ENCODE results near the gene MLPH.

Gene MLPH

DNA sequence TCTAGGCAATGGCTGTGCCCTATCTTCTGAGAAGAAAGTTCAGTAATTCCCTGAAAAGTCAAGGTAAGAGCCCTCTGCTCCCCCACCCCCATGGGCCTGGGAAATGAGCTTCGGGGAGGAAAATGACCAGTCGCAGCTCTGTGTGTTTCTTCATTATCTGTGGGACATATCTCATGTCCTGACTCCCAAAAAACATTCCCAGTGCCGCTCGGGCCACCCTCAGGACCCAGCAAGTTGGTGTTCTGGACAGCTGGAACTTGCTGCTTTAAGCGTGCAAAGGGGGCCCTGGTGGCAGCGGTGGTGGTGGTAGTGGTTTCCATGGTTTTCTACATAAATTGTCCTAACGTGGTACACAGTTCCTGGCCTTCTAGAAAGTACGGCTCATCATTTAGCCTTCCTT lies 62.2 kb downstream of the MLPH start:
- DNase-seq, result no peak

- DNase-seq, result no peak
These were observed 62.8 kb downstream of the MLPH start for GRCh38 chr2:237549643-237550415.

GRCh38 chr2:237551071-237551574 lies 64.1 kb downstream of the MLPH start:
- DNase-seq, result no peak

DNA sequence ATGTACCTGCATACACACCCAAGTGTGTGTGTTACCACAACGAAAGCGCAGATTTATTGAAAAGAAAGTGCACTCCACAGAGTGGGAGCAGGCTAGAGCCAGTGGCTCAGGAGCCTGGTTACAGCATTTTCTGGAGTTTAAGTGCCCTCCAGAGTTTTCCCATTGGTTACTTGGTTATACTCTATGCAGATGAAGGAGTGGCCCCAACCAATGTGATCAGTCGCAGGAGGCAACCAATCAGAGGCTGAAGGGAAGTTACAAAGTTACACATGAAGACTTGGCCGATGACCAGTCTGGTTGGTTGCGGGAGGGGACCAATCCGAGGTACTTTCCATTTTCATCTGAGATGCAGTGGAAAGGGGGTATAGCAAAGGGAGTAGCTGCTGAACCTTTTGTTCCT lies 65.9 kb downstream of the MLPH start:
- no peak for DNase-seq

DNA sequence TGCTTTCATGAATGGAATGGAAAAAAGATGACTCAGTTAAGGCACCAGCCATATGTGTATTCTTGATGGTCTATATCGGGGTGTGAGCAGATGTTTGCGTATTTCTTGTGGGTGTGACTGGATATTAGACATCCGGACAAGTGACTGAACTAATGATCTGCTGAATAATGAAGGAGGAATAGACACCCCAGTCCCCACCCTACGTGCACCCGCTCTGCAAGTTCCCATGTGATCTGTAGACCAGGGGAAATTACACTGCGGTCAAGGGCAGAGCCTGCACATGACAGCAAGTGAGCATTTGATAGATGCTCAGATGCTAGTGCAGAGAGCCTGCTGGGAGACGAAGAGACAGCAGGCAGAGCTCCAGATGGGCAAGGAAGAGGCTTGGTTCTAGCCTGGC lies 66.9 kb downstream of the MLPH start:
- no peak for DNase-seq

DNA sequence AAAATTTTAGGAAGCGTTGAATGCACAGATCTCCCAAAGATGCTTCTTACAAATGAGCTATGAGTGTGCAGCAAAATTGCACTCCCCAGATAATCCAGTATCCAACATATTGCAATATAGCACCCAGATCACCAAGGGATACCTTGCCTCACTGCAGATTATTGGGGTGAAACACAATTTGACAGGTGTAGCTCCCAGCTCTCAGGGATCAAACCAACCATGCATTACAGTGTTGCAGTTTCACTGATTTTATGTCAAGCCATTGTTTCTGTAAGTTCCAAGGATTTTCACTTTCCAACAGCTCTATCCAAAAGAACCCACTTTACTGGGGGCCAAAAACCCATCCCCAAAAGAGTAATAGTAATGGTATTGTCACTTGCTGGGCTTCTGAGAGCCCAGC lies 68.5 kb downstream of the MLPH start:
- no peak for DNase-seq

DNA sequence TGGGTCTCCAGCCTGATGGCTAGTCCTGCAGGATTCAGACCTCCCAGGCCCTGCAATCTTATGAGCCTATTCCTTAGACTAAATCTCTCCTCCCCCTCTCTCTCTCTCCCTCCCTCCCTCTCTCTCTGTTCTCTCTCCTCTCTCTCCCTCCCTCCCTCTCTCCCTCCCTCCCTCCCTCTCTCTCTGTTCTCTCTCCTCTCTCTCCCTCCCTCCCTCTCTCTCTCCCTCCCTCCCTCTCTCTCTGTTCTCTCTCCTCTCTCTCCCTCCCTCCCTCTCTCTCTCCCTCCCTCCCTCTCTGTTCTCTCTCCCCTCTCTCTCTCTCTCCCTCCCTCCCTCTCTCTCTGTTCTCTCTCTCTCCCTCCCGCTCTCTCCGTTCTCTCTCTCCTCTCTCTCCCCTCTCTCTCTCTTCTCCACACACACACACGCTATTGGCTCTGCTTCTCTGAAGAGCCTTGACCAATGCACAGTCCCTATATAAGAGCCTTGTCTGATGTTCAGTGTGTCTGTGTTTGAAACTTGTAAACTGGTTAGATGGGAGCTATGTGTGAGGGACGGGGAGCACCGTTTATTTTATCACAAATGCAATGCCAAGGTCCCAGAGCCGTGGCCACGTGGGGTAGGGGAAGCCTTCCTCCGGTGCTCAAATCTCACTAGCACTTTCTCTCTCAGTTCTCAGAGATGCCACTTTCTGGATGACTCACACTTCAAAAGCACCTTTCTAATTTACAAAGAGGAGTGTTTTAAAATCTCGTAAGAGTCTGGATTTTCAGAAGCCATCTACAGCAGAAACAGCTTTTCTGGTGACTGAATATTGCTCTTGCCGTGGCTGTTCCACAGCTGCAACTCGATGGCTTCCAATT lies 70.0 kb downstream of the MLPH start:
- no peak for DNase-seq

DNA sequence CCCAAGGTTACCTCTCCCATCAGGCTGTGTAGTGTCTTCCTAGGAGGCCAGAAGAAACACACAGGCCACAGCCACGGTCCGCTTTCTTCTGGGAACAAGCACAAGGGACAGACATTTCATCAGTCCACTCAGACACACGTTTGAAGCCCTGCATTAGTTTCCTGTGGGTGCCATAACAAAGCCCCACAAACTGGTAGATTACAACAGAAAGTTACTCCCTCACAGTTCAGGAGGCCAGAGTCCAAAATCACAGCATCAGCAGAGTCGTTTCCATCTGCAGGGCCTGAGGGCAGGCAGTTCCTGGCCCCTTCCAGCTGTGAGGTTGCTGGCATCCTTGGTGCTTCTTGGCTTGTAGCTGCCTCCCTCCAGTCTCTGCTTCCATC lies 70.6 kb downstream of the MLPH start:
- DNase-seq, result no peak

DNA sequence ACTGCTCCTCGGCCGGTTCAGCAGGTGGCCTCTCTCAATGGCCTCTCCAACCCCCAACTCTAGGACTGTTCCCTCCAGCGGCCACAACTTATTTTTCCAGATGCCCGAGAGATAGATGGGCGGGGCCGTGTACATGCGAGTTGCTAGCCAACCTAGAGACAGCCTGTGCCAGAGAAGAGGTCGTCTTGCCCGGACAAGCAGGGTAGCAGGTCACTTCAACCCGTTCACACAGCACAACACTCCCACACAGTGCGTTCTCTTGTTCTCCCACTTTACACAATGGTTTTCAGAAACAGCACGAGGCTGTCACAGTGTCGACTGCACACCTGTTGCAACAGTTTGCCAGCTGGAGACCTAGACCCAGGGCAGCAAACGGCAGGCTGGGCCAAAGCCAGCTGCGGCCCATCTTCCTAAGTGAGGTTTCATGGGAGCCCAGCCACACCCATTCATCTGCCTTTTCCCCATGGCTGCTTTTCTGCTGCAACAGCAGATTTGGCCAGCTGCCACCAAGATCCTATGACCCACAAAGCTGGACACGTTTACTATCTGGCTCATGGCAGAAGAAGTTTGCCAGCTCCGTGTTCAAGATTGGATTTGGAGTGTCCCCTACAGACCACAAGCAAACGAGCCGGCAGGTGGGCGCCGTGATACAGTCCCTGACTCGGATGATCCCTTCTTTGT lies 72.0 kb downstream of the MLPH start:
- DNase-seq, result no peak

DNA sequence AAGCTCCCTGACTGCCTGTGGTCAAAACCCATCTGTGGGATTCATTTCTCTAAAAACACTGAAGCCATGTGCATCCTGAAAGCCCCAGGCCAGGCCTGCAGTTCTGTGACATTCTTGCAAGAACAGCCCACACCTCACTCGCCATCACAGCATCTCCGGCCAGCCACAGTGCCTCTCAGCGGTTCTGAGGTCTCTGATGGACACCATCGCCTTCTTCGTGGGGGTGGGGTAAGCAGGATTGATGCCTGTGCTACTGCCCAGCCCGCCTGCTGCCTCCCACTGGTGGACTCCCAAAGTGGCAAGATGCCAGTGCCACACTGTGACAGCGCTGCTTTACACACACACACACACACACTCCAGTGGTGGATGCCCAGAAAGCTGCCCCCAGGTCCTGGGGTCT lies 74.2 kb downstream of the MLPH start:
- DNase-seq, result no peak

- no peak for DNase-seq
These were observed 76.8 kb downstream of the MLPH start for GRCh38 chr2:237563816-237564215.

GRCh38 chr2:237564526-237565131 lies 77.6 kb downstream of the MLPH start:
- no peak for DNase-seq

GRCh38 chr2:237565974-237566373 lies 78.9 kb downstream of the MLPH start:
- DNase-seq, result no peak

DNA sequence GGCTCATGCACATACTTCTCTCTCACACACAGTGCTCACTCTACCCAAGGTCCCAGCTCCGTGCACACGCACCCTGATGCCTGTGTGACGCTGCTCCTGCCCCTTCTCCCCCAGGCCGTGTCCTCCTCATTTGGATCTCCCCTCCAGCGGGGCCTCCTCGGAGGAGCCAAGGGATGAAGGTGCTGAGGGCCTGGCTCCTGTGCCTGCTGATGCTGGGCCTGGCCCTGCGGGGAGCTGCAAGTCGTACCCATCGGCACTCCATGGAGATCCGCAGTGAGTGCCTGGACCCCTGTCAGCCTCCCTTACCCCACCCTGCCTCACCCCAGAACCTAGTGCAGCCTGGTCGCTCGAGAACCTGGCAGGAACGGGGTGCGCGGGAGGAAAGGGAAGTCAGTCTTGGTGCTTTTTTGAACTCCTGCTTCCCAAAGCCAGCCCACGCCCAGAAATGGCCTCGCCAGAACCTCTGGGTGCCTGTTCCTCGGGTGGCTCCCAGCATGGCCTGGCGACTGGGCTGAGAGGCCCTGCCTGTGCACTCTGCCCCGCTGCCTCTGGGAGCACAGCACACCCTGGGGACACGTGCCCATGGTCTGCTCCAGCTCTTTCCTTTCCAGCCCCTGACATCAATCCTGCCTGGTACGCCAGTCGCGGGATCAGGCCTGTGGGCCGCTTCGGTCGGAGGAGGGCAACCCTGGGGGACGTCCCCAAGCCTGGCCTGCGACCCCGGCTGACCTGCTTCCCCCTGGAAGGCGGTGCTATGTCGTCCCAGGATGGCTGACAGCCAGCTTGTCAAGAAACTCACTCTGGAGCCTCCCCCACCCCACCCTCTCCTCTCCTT lies 79.6 kb downstream of the MLPH start, which contains the start of gene PRLH:
PRLH (plus strand) TSS at position 174 of the 835 bp plus-strand sequence; CDS start at position 174, 0 bp downstream.
- no peak for DNase-seq

DNA sequence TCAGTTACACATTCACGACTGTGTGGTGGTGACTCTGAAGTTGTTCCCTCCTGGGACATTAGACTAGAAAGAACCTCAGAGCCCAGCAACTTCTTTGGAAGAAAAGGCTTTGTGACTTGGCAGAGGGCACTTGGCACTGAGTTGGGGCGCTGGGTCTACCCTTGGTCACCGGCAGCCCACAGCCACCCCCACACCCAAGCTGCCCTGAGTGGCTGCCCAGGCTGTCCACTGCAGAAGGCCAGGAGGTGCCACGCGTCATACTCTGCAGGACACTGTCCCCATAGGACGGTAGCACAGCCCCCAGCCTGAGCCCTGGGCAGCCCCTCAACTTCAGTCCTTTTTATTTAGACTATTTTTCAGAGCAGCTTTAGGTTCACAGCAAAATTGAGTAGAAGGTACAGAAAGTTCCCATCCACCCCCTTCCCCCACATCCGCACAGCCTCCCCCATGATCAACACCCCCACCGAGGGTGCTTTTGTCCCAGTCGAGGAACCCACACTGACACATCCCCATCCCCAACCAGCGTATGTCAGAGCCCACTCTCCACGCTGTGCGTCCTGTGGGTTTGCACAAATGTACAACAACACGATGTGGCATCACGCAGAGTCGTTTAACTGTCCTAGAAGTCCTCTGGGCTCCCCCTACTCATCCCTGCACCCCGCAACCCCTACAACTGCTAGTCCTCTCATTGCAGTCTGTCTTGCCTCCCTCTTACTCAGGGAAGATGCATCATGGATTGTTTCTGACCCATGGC lies 80.4 kb downstream of the MLPH start:
- DNase-seq, result no peak

- DNase-seq, result no peak
These were observed 81.1 kb downstream of the MLPH start for GRCh38 chr2:237568121-237568660.

- no peak for DNase-seq
These were observed 82.0 kb downstream of the MLPH start for GRCh38 chr2:237569041-237569440.

DNA sequence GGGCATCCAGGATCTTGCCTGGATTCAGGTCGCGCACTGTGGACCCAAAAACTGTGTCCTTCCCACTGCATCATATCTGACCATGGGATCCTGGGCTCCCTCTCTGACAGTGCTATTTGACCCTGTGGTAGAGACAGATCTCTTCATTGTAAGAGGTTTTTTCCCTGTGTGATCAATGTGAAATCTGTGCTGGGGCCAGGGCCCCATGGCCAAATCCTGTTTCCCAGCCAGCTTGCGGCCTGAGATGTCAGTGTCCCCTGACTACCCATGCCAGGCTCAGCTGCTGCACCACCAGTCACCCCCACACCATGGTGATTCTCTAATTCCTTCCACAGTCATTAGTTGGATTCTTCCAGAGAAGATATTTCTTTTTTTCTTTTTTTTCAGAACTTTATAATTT lies 82.8 kb downstream of the MLPH start:
- DNase-seq, result no peak

GRCh38 chr2:237570776-237571335 lies 83.8 kb downstream of the MLPH start:
- no peak for DNase-seq

- DNase-seq, result no peak
These were observed 84.5 kb downstream of the MLPH start for GRCh38 chr2:237571551-237571950.
